TTC549 (cell line): ENCODE data around the gene R3HDM4.
"Not testable (repeated sequence)": the region's sequence is repeated elsewhere in the genome, so short reads cannot be mapped to it uniquely, and the experiment has no call there.

Experiments
- FAIRE-seq: peaks from 2 replicates; lab custom pipeline; 2012; peaks lifted over from hg19 to GRCh38; lab: Jason Lieb, UNC

The R3HDM4 gene

DNA sequence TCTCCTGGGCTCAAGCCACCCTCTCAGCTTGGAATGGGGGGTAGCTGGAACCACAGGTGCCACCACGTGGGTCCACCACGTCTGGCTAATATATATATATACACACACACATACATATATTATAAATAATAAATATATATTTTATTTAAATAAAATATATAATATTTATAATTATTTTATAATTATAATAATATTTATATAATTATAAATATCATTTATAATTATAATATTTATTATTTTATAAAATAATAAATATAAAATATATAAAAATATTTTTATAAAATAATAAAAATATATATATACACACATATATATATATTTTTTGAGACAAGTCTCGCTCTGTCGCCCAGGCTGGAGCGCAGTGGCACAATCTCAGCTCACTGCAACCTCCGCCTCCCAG is 58.5 kb downstream of the R3HDM4 start:
- peak; percentile 90 for FAIRE-seq

- FAIRE-seq = not testable (repeated sequence)
Observed at GRCh38 chr19:853614-854220, 59.3 kb downstream of the R3HDM4 start.

- no peak for FAIRE-seq
Observed at GRCh38 chr19:853014-853585, 59.9 kb downstream of the R3HDM4 start.

GRCh38 chr19:852136-853013 is 60.6 kb downstream of the R3HDM4 start, which contains the start of gene ELANE:
Gene ELANE (plus strand): TSS chr19:852303. CDS start chr19:852329, 26 bp downstream.
- FAIRE-seq = no peak

DNA sequence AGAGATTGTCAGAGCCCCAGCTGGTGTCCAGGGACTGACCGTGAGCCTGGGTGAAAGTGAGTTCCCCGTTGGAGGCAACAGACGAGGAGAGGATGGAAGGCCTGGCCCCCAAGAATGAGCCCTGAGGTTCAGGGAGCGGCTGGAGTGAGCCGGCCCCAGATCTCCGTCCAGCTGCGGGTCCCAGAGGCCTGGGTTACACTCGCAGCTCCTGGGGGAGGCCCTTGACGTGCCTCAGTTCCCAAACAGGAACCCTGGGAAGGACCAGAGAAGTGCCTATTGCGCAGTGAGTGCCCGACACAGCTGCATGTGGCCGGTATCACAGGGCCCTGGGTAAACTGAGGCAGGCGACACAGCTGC is 62.1 kb downstream of the R3HDM4 start:
- FAIRE-seq = no peak

DNA sequence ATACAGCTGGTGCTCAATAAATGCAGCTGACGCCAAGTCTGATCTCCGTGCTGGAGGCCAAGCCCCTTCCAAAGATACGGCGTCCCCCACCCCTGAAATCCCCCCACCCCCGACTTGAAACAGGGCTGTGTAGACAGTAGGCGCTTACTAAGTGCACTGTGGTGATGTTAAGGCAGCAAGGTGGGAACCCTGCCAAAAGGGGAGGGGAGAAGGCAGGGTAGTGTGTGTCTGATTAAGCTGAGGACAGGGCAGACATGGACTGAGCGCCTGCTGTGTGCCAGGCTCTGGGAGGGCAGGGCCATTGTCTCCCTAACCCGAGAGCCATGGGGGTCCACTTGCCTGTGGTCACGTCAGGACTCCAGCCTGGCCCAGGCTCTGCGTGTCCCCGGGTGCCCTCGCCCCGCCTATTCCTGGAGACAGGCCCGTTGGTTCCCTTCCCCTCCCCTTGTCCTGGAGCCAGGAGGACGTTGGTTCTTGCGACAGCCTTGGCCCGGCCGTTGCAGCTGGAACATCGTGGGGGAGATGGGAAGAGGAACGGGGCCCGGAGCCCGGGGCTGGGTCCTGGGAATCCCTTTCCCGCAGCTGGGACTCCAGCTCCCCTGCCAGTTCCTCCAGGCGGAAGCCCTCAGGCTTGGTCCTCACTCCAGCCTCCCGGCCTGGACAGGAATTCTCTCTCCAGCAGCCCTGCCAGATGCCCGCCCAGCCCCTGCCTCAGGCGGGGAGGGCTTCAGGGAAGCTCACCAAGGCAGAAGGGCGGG is 62.6 kb downstream of the R3HDM4 start:
- FAIRE-seq = no peak

GRCh38 chr19:849195-849594 is 63.8 kb downstream of the R3HDM4 start:
- FAIRE-seq = not testable (repeated sequence)

DNA sequence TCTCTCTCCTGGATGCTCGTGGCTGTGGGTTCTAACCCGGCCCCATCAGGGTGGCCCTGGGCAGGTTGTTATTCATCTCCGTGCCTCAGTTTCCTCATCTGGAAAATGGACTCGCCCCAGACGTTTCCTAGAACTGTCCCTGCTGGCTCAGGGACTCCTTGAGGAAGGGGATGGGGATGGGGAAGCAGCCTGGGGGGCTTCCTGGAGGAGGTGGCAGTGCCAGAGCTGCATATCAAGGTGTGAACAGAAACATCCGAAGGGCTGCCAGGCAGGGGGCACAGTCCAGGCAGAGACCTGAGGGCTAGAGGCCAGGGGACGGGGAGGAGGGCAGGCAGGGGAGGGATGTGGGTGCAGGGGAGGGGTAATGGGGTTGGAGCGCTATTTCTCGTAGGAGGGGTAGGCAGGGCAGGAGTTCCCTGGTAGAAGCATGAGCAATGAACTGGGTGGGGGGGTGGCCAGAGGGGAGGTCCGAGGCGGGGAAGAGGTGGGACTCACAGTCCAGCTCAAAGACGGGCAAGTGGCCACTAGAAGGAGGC is 64.6 kb downstream of the R3HDM4 start:
- no peak for FAIRE-seq
